ENCODE measurements around the gene OVOL1.
"Not testable (repeated sequence)": the region's sequence is repeated elsewhere in the genome, so short reads cannot be mapped to it uniquely, and the experiment has no call there.

Gene OVOL1

GRCh38 chr11:65786786-65787636, at the start of gene OVOL1:
OVOL1 (plus strand) TSS chr11:65787063; CDS start chr11:65787374, 311 bp downstream.
- no peak for DNase-seq

GRCh38 chr11:65739022-65739421, 47.8 kb upstream of the OVOL1 start:
- DNase-seq, result no peak

GRCh38 chr11:65741185-65741584, 45.7 kb upstream of the OVOL1 start:
- DNase-seq, result no peak

- no peak for DNase-seq
Measured at GRCh38 chr11:65742353-65742752, 44.5 kb upstream of the OVOL1 start.

- DNase-seq, result no peak
Measured at GRCh38 chr11:65743681-65744025, 43.2 kb upstream of the OVOL1 start.

- peak; percentile 14 for DNase-seq
Measured at GRCh38 chr11:65744026-65744698, 42.7 kb upstream of the OVOL1 start.

- no peak for DNase-seq
Measured at GRCh38 chr11:65744699-65745042, 42.2 kb upstream of the OVOL1 start.

- DNase-seq, result no peak
Measured at GRCh38 chr11:65745049-65745448, 41.8 kb upstream of the OVOL1 start.

- DNase-seq, result not testable (repeated sequence)
Measured at GRCh38 chr11:65762169-65762568, 24.7 kb upstream of the OVOL1 start.

- DNase-seq, result not testable (repeated sequence)
Measured at GRCh38 chr11:65762816-65763215, 24.0 kb upstream of the OVOL1 start.

- no peak for DNase-seq
Measured at GRCh38 chr11:65764434-65764833, 22.4 kb upstream of the OVOL1 start.

GRCh38 chr11:65766535-65766934, 20.3 kb upstream of the OVOL1 start:
- DNase-seq, result peak; percentile 45

GRCh38 chr11:65767406-65767805, 19.5 kb upstream of the OVOL1 start:
- no peak for DNase-seq

GRCh38 chr11:65767806-65768205, 19.1 kb upstream of the OVOL1 start:
- DNase-seq, result not testable (repeated sequence)

- no peak for DNase-seq
Measured at GRCh38 chr11:65770951-65771567, 15.8 kb upstream of the OVOL1 start.

- DNase-seq, result no peak
Measured at GRCh38 chr11:65771589-65772112, 15.2 kb upstream of the OVOL1 start.

GRCh38 chr11:65773784-65774411, 13.0 kb upstream of the OVOL1 start:
- no peak for DNase-seq

- no peak for DNase-seq
Measured at GRCh38 chr11:65774525-65775306, 12.1 kb upstream of the OVOL1 start.

GRCh38 chr11:65776196-65776595, 10.7 kb upstream of the OVOL1 start:
- DNase-seq, result no peak

GRCh38 chr11:65776710-65777141, 10.1 kb upstream of the OVOL1 start:
- DNase-seq, result no peak

- DNase-seq, result no peak
Measured at GRCh38 chr11:65777241-65777640, 9.6 kb upstream of the OVOL1 start.

- no peak for DNase-seq
Measured at GRCh38 chr11:65777821-65778361, 9.0 kb upstream of the OVOL1 start.
